Type B pancreatic cell (in vitro differentiated cells): Measurements from ENCODE around the gene ABLIM2. TPM values are rescaled to one million over a fixed set of nuclear protein-coding genes. Genes with fewer than 3 reads are reported as not detected.

Experiments
- DNase-seq: peaks from one replicate; pipeline ENCODE4 v3.0.0; 2021; ENCODE audit warnings: mixed read lengths; ENCODE audit not compliant: unreplicated experiment; ENCODE audit errors: extremely low spot score
- H3K27ac Mint-ChIP-seq: 2 replicates; pipeline ENCODE4 v1.8.0; 2021; ENCODE audit warnings: mild to moderate bottlenecking, mixed read lengths
- H3K27me3 Mint-ChIP-seq: 2 replicates; pipeline ENCODE4 v1.8.0; 2021; ENCODE audit warnings: mixed read lengths
- H3K36me3 Mint-ChIP-seq: 2 replicates; pipeline ENCODE4 v1.8.0; 2021; ENCODE audit warnings: mixed read lengths
- H3K4me1 Mint-ChIP-seq: one replicate; pipeline ENCODE4 v1.8.0; 2021; ENCODE audit warnings: mixed read lengths; ENCODE audit not compliant: unreplicated experiment
- H3K4me3 Mint-ChIP-seq: 2 replicates; pipeline ENCODE4 v1.8.0; 2021; ENCODE audit warnings: mild to moderate bottlenecking, mixed read lengths
- H3K9me3 Mint-ChIP-seq: 2 replicates; pipeline ENCODE4 v1.8.0; 2021; ENCODE audit warnings: mixed read lengths
- microRNA-seq: library from miRNA; unstranded; fragments of <30 nt; microRNA quantifications from one replicate; pipeline ENCODE4, GENCODE V29; 2020
- total RNA-seq: library from RNA; stranded (reverse); gene quantifications from 2 replicates; pipeline ENCODE4 v1.2.1, GENCODE V29; 2021; ENCODE audit warnings: low replicate concordance
- TF ChIP-seq, protein P1 (sequence below): fragments of 200-600 bp; sonication (generic); conservative IDR thresholded peaks from 2 replicates; pipeline ENCODE4 v1.5.0; 2021; ENCODE audit warnings: antibody characterized with exemption, mild to moderate bottlenecking

Gene ABLIM2
- total RNA-seq, 1 donor from 2014 or later, result 2.6 TPM

DNA sequence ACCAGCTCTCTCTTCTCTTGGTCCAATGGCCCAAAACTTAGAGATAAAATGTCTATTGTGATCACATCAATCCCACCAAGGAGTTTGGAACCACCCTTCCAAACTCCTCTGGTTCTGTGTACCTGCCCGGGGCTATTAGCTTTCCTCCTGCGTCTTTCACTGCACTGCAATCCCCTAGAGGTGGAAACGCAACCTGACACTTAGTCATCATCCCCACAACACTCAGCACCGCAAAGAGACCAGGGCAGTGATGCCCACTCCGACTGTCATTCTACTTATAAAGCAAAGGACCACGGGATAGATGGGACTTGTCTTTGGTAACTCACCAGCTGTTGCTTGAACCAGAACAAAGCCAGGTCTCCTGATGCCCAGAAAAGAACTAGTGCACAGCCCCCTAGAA, 240.9 kb downstream of the ABLIM2 start:
- Mint-ChIP-seq H3K36me3 (peaks cover 12% of the 10 kb centered on the region), H3K4me1 (peaks cover 30% of the 10 kb centered on the region), H3K9me3 (no peaks in the 10 kb centered on the region), H3K27me3 (no peaks in the 10 kb centered on the region), H3K27ac (peak overlapping the region; percentile 44), H3K4me3 (no peak overlapping the region)
- TF ChIP-seq, protein P1, sequence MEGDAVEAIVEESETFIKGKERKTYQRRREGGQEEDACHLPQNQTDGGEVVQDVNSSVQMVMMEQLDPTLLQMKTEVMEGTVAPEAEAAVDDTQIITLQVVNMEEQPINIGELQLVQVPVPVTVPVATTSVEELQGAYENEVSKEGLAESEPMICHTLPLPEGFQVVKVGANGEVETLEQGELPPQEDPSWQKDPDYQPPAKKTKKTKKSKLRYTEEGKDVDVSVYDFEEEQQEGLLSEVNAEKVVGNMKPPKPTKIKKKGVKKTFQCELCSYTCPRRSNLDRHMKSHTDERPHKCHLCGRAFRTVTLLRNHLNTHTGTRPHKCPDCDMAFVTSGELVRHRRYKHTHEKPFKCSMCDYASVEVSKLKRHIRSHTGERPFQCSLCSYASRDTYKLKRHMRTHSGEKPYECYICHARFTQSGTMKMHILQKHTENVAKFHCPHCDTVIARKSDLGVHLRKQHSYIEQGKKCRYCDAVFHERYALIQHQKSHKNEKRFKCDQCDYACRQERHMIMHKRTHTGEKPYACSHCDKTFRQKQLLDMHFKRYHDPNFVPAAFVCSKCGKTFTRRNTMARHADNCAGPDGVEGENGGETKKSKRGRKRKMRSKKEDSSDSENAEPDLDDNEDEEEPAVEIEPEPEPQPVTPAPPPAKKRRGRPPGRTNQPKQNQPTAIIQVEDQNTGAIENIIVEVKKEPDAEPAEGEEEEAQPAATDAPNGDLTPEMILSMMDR, result no peak
- DNase-seq, result no peak

DNA sequence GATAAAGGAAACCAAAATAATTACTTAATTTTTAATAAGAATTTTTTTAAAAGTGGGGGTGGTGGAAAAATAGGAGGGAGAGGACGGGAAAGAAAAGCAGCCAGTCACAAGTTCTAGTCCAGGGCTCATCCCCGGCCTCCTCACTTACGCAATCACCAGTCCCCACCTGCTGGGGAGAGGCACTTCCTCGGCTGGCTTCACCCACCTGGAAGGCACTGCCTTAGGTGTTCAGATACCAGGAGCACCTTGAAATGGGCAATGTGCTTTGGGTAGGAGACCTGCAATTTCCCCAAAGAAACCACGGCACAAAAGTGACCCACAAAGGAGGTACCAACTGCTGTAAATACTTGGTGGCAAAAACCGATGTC, 242.8 kb downstream of the ABLIM2 start:
- H3K4me3 Mint-ChIP-seq, result no peak overlapping the region
- DNase-seq, result no peak
- H3K9me3 Mint-ChIP-seq, result no peaks in the 10 kb centered on the region
- TF ChIP-seq, protein P1, result no peak
- peaks cover 16% of the 10 kb centered on the region for H3K36me3 Mint-ChIP-seq
- peaks cover 46% of the 10 kb centered on the region for H3K4me1 Mint-ChIP-seq
- H3K27me3 Mint-ChIP-seq, result no peaks in the 10 kb centered on the region
- no peak overlapping the region for H3K27ac Mint-ChIP-seq

Small RNA genes lying within 50 kb of the gene (microRNA-seq; reads per million reads assigned to microRNA genes)
- 957 reads per million, percentile 82 among the genes with 10 or more reads in this experiment for gene MIR95

Other genes with a start within 250 kb of the ABLIM2 start
- gene AFAP1, start 219.0 kb downstream of the ABLIM2 start, total RNA-seq, result 36.6 and 37.2 TPM in 2 replicates
- 5.4 and 6.9 TPM in 2 replicates for gene SH3TC1, start 40.5 kb upstream of the ABLIM2 start, total RNA-seq
- gene HTRA3, start 110.9 kb upstream of the ABLIM2 start, total RNA-seq, result 0.52 and 4.4 TPM in 2 replicates